CD1c-positive myeloid dendritic cell (primary cell): ENCODE data around the gene OSBPL5.

ENCODE experiments used
- DNase-seq: peaks from one replicate; pipeline ENCODE4 v3.0.0-alpha.2; 2016; ENCODE audit errors: extremely low spot score

The OSBPL5 gene

DNA sequence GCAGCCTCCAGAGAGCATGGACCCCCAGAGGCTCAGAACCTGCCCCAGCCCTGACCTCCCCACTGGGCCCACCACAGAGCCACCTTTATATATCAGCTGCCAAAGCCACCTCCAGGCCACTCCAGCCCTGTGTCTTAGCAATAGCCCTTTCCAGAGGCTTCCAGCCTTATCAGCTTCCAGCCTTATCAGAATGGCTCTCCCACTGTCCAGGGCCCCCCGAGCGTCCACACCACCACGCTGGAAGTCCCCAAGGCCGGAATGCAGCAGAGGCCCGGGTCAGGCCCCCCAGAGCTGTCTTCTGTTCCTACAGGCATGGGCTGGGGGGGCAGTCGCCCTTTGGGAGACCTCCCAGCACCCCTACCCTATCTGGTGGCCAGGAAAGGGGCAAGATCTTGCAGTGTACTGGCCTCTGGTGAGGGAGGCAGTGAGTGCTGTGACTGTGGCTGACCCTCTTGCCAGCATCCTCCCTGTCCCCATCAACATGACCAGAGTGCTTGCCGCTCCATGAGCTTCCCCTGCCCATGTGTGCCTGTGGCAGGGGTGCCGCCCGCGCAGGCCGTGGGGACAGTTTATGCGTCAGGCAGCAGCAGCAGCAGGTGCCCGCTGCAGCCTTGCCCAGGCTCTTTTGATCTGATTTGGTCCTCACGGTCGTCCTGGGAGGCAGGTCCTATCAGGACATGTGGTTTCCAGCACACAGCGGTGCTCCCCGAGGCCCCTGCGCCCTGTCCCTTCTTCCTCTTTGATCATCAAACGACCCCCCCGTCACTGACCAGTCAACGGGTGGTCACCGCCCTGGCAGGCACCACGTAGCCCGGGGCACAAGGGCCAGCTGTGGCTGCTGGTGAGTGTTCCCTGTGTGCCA lies 15.9 kb downstream of the OSBPL5 start:
- no peak for DNase-seq

DNA sequence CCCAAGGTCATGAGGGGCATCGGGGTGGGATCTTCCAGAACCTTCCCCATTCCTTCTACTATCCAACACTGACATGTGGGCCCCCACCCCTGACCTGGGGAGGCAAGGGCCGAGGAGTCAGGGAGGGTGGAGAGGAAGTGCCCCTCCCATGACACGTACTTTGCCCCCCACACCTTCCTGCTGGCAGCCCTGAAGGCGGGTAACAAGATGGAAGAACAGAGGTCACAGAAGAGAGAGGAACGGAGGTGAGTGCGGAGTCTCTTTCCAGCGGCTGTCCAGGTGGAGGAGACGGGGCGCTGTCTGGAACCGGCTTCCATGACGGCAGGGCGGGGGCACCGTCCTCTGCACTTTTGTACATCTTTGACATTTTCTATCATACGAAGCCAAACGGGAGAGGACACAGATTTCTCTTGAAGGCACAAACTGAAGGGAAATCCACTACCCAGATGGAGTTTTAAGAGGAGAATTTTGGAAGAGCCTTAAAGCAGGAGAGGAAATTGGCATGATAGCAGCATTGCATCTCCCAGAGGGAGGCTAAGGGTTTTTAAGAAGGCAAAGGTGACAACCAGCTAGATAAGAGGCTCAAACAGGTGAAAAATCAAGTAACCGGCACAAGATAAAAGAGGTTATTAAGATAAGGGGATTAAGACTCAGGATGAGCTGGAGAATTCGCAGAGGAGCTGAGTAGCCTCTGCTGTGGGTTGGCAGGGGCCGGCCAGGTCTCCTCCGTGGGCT lies 16.7 kb downstream of the OSBPL5 start:
- DNase-seq: no peak

DNA sequence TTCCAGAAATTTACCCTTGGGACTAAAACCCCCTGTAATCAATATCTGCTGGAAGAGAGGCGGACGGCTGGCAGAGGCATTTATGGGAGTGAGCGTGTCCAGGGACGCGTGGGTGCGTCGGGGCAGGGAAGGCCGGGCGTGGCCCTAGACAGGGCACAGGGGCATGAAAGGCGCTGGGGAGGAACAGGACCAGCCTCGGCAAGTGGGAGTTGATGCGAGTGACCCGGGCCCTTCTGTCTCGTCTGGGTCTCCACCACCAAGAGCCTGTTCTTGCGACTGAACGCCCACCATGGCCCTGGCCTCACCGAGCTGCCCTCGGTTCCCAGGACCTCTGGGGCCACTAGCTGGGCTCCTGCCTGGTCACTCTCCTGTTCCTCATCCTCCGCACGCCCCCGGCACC lies 17.5 kb downstream of the OSBPL5 start:
- no peak for DNase-seq

DNA sequence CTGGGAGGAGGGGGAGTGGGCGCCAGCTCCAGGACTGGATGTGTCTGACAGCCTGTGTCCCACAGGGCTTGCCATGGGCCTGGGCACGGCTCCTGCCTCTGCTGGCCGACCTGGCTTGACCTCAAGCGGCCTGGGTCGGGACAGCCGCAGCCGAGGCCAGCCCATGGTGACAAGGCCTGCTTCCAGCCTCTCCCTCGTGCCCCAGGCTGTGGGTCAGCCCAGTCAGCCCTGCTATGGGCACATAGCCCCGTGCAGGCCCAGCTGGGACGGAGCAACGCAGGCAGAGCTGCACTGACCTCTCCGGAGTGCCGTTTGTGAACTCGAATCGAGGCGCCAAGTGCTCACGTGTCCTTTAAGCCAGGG lies 17.9 kb downstream of the OSBPL5 start:
- no peak for DNase-seq

GRCh38 chr11:3146612-3147256 lies 18.4 kb downstream of the OSBPL5 start:
- DNase-seq: no peak

GRCh38 chr11:3145206-3145520 lies 19.9 kb downstream of the OSBPL5 start:
- DNase-seq: no peak

- no peak for DNase-seq
Measured at GRCh38 chr11:3144296-3145205, 20.6 kb downstream of the OSBPL5 start.

DNA sequence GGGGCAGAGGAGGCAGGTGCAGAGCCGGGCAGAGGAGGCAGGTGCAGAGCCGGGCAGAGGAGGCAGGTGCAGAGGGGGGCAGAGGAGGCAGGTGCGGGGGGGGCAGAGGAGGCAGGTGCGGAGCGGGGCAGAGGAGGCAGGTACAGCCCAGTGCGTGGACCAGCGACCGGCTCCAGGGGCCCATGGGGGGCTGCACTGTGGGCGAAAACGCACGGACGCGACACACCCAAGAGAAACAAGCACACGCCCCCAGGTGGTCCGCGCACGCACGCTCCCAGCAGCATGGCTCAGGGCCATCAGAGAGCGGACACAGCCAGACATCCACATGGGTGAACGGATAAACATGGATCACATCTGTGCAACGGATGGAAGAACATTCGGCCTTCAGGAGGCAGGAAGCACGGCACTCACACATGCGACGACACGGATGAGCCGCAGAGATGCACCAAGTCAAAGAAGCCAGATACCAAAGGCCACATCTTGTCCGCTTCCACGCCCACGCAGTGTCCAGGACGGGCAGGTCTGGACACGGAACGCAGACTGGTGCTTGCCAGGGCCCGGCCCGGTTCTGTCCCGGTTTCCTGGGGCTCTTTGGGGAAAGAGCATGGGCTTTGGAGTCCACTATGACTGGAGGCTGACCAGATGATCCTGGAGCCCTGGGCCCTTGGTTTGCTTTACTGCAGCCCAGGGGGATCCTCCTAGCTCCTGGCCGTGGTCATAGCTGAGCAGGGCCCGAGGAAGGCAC lies 21.8 kb downstream of the OSBPL5 start:
- DNase-seq: no peak

DNA sequence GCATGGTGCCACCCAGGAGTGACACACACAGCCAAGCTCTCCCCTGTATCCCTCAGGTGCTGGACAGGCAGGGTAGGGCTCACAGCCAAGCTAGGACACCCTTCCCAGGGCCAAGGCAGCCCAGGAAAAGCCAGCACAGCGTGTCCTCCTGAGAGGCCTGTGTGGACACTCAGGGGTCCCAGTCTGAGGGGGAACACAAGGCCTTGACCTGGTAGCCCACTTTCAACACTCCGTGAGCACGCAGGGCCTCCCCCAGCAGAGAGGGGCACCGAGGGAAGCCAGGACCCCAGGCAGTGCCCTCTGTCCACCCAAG lies 24.9 kb downstream of the OSBPL5 start:
- DNase-seq: no peak

DNA sequence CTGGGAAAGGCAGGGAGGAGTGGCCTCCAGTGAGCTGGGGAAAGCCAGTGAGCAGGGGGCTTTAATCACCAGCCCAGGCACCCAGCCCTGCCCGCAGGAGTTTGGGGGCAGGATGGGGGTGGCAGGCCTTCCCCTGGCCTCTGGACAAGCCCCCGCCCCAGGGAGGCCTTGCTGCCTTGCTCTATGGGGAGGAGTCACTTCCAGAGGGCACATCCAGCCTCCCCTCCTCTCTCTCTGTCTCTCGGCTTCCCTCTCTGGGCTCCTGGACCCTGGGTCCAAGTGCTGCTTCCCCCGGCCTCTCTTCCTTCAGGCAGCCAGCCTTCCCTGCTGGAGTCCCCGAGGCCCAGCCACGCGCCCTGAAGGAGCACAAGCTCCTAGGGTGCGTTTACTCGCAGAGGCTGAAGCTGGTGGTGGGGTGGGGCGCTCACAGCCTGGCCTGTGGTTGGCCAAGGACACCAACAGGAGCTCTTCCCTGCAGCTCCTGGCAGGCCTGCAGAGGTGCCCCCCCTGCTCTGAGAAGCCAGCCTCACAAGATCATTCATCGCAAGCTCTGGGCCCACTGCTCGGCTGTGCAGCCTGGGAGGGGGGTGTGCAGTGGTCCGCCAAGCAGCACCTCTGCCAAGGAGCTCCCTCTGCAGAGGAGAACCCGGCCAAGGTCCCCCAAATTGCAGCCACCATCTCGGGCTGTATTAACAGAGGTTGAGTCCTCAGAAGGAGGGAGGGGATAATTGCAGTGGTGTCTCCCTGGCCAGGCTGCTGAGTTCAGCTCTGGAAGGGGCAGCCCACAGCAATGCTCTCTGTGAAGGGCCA lies 25.4 kb downstream of the OSBPL5 start:
- no peak for DNase-seq

DNA sequence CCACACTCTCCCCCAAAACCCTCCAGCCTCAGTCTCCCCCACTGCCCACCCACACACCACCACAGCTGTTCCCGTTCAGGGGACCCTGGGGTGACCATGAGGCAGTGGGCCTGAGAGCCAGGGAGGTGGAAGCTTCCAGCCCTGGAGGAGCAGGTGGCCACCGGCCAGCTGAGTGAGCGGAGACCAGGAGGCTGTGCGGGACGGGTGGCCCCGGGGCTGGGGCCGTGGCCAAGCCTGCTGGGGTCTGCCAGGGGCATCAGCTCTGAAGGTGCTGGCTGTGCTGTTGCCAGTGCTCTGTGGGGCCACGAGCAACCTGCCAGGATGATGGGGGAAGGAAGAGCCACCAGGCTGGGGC lies 26.0 kb downstream of the OSBPL5 start:
- DNase-seq: no peak

- DNase-seq: no peak
Measured at GRCh38 chr11:3138178-3139085, 26.7 kb downstream of the OSBPL5 start.

DNA sequence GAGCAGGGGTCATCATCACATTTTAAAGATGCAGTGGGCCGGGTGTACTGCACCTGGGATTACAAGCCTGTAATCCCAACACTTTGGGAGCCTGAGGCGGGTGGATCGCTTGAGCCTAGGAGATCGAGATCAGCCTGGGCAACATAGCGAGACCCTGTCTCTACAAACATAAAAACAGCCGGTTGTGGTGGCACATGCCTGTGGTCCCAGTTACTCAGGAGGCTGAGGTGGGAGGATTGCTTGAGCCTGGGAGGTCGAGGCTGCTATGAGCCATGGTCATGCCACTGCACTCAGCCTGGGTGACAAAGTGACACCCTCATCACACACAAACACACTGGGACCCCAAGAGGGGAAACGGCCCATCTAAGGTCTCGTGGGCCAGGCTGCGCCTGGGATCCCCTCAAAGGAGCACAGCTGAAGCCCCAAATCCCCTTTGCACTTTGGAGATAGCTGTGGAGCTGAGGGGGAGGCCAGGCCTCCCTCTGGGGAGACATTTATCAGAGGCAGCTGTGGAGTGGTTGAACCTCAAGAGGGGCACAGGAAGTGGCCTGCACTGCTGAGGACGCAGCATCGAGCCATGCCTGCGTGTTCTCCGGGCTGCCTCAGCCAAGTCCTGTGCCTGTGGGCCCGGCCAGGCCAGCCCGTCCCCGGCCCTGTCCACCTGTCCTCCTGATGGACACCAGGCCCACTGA lies 27.5 kb downstream of the OSBPL5 start:
- DNase-seq: no peak

DNA sequence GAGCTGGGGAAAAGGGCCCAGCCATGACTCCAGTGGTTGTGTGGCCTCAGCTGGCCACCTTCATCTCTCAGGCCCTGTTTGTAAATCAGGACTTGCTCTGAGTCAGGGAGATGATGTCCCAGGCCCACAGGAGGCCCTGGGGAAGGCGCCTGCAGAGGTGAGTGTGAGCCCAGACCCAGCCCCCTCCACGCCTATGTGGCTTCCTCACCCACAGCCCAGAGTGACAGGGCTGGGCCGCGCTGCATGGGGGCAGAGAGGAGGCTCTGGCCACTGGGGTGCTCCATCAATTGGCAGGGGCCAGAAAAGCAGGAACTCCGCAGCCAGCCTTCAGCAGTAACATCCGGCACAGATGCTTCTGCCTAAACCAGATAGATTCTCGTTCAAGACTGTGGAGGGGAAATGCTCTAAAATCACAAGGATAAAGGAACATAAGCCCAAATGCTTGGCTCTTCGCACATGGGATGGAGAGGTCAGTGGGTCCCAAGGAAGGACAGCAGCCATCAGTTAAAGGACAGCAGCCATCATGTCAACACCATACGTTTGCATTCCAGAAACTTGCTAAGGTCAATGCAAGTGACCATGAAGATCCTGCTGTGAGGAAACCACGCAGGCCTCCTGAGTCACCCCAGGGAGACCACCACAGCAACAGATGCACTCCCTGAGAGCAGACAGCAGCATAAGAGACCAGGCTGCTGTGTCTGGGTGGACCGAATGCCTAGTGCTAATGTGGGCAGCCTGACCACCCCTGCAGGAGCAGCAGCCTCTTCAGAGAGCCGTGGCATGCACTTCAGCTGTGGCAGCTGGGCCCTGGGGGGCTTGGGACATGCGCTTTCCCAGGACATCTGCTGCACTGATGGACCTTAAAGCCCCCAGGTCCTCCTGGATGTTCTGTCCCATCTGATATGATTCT lies 28.3 kb downstream of the OSBPL5 start:
- peak; percentile 29 for DNase-seq

DNA sequence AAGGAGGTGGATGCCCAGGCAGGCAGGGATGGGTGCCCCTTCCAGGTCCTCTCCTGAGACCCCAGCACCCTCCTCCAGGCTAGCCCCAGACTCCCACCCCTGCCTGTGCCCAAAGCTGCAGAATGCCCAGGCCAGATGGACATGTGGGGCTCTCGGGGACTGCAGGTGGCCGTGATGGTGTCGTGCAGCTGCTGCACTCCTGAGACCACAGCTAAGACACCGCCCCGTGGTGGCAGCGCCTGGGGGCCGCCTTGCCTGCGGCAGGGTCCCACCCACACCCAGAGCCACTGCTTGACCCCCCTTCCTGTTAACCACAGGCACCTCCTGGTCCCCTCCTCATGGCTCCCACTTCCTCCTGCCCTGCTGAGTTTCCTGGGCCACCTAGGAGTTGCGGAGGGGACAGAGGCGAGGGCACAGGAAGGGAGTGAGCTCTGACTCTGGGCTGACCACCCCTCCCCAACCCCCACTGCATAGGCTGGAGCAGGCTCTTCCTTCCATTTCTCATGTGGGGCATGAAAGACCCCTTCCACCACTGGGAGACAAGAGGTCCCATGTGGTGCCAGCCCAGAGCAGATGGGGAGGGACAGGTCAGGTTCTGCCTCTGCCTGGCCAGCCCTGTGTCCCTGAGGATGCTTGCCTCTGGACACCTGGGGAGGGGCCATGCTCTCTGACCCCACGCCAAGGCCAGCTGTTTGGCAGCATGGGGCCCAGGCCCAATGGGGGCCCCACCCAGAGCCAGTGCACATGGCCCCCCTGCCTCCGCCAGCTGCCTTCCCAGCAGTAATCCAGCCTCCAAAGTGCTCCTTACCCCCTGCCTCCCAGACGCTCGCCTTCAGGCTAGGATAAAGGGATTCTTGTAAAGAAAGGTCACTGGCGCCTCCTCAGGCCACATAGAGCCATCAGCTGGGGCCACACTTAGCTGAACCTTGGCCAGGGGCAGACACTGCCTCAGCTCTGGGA lies 29.3 kb downstream of the OSBPL5 start:
- peak; percentile 33 for DNase-seq

- no peak for DNase-seq
Measured at GRCh38 chr11:3134651-3135480, 30.2 kb downstream of the OSBPL5 start.
